HG03520 (cell line): ENCODE measurements around the gene KRTAP25-1.

Experiments used
- ATAC-seq: cut with Tn5 transposase; IDR thresholded peaks from one replicate; pipeline ENCODE4 v1.9.1; 2021; ENCODE audit warnings: mild to moderate bottlenecking, moderate library complexity; ENCODE audit not compliant: unreplicated experiment

The KRTAP25-1 gene, protein sequence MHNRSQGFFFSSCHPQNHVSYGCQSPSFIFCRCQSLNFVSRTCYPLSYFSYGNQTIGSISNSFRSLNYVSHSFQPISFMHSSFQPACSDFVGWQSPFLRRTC

GRCh38 chr21:30289215-30289614 lies at the start of gene KRTAP25-1:
KRTAP25-1 (minus strand) TSS chr21:30289514; CDS start chr21:30289490, 24 bp downstream.
- ATAC-seq = no peak

- ATAC-seq = no peak
These were observed 49.4 kb upstream of the KRTAP25-1 start for GRCh38 chr21:30338717-30339116.

DNA sequence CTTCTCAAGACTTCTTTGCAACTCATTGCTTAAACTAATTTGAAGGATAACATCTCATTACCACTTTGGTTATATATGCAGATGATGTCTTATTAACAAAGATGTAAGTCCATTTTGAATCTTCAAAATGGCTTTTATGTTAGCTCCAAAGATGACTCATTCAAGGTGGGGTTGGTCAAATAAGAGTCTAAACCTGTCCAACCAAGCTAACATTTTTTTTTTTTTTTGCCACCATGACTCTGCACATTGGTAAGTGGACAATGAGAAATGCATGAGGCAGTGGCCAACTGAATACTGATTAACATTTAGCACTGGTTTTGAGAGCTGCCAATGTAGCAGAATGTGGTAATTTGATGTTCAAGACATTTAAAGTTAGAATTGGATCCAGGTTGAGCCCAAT lies 48.5 kb upstream of the KRTAP25-1 start:
- no peak for ATAC-seq

DNA sequence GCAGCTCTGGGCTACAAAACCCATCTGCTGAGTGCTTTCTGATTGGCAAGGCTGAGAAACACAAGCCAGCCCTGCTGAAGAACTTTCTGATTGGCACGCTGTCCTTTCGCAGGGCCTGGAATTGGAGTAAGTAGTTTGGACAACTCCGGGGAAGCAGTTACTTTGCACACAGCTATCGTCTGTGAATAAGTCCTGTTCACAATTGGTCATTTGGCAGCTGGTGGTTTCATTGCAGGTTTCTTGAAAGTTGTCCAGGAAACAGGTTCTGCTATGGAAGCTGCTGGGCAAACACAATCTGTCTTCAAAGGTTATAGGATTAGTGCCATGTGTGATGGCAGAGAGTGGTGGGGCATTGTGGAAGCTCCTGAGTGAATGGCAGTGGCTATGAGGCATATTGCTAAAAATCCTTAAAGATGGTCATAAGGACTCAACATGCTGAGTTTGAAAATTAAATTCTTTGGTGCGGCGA lies 48.0 kb upstream of the KRTAP25-1 start, which contains the start of gene KRTAP27-1:
Gene KRTAP27-1 (minus strand): TSS at position 419 of the 469 bp plus-strand sequence. CDS start 26 bp downstream, at position 393.
- ATAC-seq = no peak

DNA sequence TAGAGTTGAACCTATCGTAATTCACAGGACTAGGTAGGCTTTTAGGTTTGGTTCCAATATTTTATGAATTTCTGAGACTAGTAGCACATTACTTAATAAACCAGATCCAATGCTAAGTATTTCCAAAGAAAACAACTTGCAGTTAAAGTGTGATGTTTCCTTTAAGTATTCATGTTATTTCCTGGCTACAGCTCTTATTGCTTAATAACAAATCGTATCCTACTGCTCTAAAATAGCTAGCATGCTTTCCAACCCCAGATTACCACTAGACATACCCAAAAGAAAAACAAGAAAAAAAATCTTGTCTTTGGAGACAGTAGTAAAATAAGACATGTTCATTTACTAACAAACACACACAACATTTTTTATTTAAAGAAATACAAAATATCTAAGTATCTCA lies 47.3 kb upstream of the KRTAP25-1 start:
- ATAC-seq = no peak

- ATAC-seq = no peak
These were observed 44.4 kb upstream of the KRTAP25-1 start for GRCh38 chr21:30333736-30334135.

DNA sequence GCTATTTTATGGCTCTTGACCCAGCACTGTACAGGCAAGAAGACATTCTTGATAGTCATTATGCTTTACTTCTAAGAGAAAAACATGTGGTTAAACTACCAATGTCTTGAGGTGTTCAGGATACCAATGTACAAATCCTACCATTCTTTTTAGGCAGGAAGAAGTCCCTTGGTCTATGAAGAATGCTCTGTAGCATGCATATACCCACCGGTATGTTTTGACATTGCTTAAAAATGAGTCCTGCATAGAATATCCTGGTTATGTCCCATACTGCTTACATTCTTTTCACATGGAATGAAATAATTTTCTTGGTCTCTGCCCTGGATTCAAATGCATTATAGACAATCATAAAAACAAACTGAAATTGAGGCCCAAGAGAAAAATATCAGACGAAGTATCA lies 43.4 kb upstream of the KRTAP25-1 start:
- ATAC-seq = no peak

GRCh38 chr21:30329203-30329875 lies 40.0 kb upstream of the KRTAP25-1 start:
- ATAC-seq = no peak

DNA sequence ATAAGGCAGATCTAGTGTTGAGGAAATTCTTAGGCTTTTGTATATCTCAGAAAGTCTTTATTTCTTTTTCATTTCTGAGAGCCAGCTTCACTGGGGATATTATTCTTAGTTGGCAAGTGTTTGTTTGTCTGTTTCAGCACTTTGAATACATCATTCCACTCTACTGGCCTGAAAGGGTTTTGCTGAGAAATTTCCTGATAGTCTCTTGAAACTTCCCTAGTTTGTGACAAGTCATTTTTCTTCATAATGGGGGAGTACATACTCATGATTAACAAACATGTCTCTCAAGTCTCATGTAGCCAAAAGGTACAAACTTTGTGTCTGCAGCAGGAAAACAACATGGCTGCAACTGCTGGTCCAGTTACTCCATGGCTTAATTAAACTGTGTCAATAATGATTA lies 37.1 kb upstream of the KRTAP25-1 start:
- no peak for ATAC-seq

DNA sequence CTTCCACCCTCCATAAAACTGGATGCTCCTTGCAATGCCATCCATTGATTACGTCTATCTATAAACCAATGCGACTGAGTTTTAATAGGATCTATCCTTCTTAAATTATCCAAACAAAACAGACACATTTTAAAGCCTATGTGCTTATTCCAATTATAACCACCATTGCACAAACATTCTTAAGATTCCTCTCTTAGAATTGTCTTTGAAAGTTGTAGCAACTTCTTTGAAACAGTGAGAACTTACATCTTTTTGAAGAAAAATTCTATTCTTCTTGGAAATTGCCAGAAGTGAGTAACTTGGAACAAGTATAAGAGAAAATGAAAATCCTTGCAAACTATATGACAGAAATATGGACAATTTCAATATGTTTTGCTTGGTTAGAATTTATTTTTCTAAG lies 30.9 kb upstream of the KRTAP25-1 start, which contains the start of gene KRTAP26-1:
Gene KRTAP26-1 (minus strand): TSS at position 101 of the 400 bp plus-strand sequence. CDS start 280 bp downstream, outside the sequence.
- ATAC-seq = no peak

DNA sequence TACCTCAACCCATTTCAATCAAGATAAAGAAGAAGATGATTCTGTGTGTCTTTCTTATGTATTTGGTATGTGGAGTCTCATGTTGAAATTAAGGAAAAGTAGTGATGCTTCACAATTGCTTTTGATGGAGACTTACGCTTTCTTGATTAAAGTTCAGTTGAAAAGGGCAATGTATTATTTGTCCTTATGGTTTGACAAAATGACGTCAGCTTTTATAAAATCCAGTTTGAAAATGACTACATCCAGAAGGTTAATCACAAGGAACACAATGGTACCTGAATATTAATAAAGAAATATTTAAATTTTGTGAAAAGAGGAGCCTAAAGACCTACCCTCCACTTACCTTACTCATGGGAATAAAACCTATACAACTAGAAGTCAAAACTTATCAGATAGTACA lies 26.4 kb upstream of the KRTAP25-1 start:
- no peak for ATAC-seq

DNA sequence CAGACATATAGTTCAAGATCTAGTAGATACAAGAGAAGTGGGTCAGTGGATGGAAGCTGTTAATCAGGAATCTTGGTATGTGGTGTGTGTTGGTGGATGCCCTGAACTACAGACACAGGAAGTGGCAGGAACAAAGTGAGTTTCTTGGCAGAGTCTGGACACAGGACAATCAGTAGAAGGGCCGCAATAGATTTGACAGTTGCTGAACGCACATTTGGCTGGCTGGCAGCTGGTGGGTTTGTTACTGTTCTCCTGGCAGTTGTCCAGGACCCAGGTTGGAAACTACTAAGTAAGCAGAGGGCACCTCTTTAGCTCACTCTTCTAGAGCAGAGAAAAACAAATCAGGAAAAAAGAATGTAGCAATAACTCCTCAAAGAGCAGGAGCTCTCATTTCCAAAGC lies 17.6 kb upstream of the KRTAP25-1 start:
- no peak for ATAC-seq

DNA sequence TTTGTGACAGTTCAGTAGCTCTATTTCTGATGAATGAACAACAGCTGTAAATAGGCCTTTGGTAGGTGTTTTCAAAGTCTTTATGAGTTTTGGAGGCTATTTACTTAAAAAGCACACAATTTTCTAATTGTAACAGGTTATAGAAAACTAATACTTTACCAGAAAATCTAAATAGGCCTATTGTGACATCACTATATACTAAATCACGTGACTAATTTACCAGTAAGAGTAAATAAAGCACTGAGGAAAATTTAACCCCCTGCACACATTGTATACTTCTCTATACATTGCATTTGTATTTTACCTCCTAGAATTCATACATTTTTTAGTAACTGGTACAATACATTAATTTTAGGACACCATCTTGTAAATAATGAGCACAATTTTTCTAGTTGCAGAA lies 15.8 kb upstream of the KRTAP25-1 start:
- ATAC-seq = no peak

DNA sequence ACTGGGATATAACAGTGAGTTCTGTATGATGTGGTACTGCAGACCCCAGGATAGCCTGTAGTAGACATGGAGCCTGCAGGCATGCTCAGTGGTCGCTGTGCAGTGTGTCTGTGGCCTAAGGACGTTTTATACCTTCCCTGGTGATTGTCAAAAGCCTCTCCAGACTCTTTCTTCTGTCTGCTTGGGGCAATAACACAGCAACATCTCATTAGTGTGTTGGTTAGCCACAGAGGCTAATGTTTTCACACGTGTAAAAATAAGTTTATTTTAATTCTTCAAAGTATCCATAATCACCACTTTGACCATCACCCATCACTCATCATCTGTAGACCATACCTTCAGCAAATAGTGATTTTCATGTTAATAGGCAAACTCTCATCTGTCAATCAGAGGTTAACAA lies 6.5 kb downstream of the KRTAP25-1 start, which contains the start of gene KRTAP24-1:
Gene KRTAP24-1 (minus strand): TSS at position 101 of the 400 bp plus-strand sequence. CDS start 18 bp downstream, at position 83.
- ATAC-seq = no peak

DNA sequence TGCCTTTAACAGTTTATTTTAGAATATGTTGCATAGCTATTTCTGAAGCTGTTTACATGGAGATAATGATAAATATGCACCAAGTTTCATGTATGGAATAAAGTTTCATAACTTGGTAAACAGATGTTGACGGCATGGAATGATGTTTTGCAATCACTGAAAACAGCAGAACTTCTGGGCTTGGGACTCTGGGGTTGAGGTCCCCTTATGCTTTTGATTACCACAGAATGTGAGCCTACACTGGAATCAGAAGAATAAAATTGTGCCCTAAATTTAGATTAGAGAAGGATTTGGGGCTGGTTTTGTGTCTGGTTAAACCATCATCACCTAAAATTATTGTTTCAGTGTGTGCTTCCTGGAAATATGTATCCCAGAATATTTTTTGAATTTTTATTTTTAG lies 17.7 kb downstream of the KRTAP25-1 start:
- ATAC-seq = no peak

DNA sequence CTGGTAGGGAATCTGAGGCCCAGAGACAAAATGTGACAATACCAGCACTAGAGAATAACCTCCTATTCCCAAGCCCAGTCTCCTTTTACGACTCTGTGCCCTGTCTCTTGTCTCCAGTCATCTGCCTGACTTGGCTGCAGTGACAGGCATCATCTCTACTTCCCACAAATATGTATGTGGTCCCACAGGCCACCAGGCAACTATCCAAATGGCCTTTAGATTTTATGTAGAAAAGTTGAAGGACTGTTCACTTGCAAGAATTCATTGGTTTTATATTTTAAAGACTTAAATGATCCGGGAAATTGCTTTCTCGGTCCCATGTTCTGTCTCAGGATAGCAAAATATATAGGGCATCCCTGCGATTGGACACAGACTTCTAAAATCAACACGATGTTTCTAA lies 18.2 kb downstream of the KRTAP25-1 start:
- ATAC-seq = no peak

DNA sequence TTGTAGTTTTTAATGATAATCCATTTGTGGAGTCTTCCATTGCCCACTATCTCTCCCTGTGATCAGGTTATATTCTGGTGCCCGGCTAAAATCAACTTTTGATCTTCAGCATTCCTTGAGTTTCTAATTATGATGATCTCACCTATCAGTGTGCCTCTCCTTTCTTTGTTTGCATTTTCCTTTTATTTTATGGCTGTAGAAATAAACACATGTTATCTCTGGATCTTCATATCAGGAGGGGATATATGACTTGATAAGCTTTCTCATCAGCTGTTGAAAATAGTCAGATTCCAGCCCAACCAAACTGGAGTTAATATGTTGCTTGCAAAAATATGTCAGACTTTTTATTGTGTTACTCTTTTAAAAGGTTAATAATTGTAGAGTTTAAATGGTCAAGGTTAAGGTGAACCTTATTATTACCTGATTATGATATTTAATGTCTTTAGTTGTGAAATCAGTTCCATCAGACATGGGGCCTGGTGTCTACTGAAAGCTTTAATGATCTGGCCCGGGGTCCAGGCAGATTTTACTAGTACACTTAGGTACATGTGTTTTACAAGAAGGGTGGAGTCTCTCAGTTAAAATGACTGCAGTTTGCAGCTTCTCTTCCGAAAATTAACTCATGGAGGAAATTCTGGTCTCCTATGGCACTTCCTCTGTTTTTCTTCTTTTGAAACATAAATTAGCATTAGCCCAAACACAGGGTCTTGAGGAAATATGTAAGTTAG lies 19.3 kb downstream of the KRTAP25-1 start:
- no peak for ATAC-seq

DNA sequence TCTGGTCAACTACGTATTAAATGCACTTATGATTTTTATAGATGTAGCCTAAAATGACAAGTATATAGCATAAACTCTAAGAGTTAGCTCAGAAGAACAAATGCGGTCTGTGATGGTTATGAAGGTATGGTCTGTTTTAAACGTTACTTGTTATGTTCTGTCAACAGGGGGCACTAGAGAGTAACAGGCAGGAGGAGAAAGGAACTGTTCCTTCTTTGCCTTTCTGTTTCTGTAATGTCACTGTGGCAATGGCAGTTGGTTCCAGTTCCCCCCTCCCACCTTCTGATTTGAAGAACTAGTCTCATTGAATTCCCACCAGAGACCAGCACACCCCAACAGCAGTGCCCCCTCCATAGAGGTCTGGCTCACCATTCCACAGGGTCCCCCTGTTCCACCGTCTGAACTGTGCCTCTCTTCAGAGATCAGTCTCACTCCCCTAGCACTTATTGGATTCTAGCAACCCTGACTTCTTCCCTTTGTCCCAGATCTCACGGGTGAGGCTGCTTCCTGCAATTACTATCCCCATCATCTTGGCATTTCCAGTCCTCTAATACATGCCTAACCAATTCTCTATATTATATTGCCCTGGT lies 20.6 kb downstream of the KRTAP25-1 start:
- no peak for ATAC-seq

GRCh38 chr21:30257773-30258172 lies 31.5 kb downstream of the KRTAP25-1 start:
- no peak for ATAC-seq

DNA sequence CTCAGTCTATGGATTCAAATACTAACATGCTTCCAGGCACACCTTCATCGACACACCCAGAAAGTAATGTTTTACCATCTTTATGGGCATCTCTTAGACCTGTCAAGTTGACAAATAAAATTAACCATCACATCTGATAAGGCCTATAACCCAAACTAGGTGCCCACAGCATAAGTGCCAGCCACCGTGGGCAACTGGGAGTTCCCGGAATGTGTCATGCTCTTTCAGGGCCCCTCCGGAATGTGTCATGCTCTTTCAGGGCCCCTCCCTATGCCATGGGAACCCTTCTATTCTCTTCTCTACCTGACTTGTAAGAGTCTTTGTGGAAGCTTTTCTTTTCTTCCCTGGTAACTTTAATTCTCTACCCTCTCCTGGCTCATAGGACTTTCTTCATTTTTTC lies 33.2 kb downstream of the KRTAP25-1 start:
- ATAC-seq = no peak

GRCh38 chr21:30255679-30256078 lies 33.6 kb downstream of the KRTAP25-1 start:
- no peak for ATAC-seq
